BJ (cell line): ENCODE data around the gene HNRNPA3. TPM values are rescaled to one million over a fixed set of nuclear protein-coding genes. Genes with fewer than 3 reads are reported as not detected.

ENCODE experiments used
- CTCF ChIA-PET: fragments of 350-600 bp; formaldehyde crosslinking; extraction: SDS; loops from one replicate; lab custom pipeline; 2021; ENCODE audit warnings: antibody characterized with exemption, inconsistent platforms; lab: Yijun Ruan, JAX
- POLR2A ChIA-PET: fragments of 300-600 bp; sonication (Branson Sonifier 250); formaldehyde crosslinking; extraction: SDS; loops from one replicate; lab custom pipeline; 2021; ENCODE audit warnings: antibody characterized with exemption; lab: Charles Lee
- DNase-seq: peaks from one replicate; pipeline ENCODE4 v3.0.0-alpha.2; 2011; ENCODE audit warnings: low read depth
- H3K27me3 ChIP-seq: 2 replicates; pipeline ENCODE4 v1.6.0; 2011; ENCODE audit warnings: low read length; ENCODE audit not compliant: control insufficient read depth, insufficient read depth
- H3K36me3 ChIP-seq: 2 replicates; pipeline ENCODE4 v1.5.1; 2011; ENCODE audit warnings: low read length; ENCODE audit not compliant: control insufficient read depth, insufficient read depth
- H3K4me3 ChIP-seq: 2 replicates; pipeline ENCODE4 v1.5.1; 2011; ENCODE audit warnings: low read depth, mild to moderate bottlenecking, control low read depth, low read length
- CTCF ChIP-seq: IDR thresholded peaks from 2 replicates; pipeline ENCODE4 v1.5.1; 2011; ENCODE audit warnings: low read depth, mild to moderate bottlenecking, control low read depth, inconsistent platforms, low read length, moderate library complexity; ENCODE audit not compliant: insufficient read depth
- polyA plus RNA-seq: library from polyadenylated mRNA; depleted of rRNA; stranded (reverse); fragments of >200 nt; gene quantifications from 2 replicates; pipeline ENCODE4 v1.2.3, GENCODE V29; 2011

The HNRNPA3 gene
- polyA plus RNA-seq, 1 experiment: 31.8 TPM

- Histone ChIP-seq H3K36me3 (no peaks in the 10 kb centered on the region), H3K4me3 (no peak overlapping the region), H3K27me3 (no peaks in the 10 kb centered on the region)
- TF ChIP-seq CTCF: no peak
- ChIA-PET CTCF (interaction anchor here (1.4 to 2.2 kb wide), 3 partner anchors 65 to 148 kb away, joined by 4 to 8 read pairs (median 4); no protein-coding TSS in a partner anchor), POLR2A (no interaction called here)
- DNase-seq: no peak
Measured at GRCh38 chr2:177268187-177268871, 55.7 kb downstream of the HNRNPA3 start.

- ChIA-PET CTCF (interaction anchor here (1.0 to 1.7 kb wide), 2 partner anchors 104 to 105 kb away, joined by 3 to 4 read pairs; no protein-coding TSS in a partner anchor), POLR2A (no interaction called here)
- H3K36me3 ChIP-seq: no peaks in the 10 kb centered on the region
- no peak for TF ChIP-seq CTCF
- no peak for DNase-seq
- H3K27me3 ChIP-seq: no peaks in the 10 kb centered on the region
- H3K4me3 ChIP-seq: no peak overlapping the region
Measured at GRCh38 chr2:177268901-177269300, 56.3 kb downstream of the HNRNPA3 start.

GRCh38 chr2:177270531-177270930, 57.9 kb downstream of the HNRNPA3 start:
- H3K4me3 ChIP-seq: no peak overlapping the region
- H3K36me3 ChIP-seq: no peaks in the 10 kb centered on the region
- CTCF ChIA-PET: interaction anchor here (0.7 kb wide), 1 partner anchor 22 kb away, joined by 3 read pairs; no protein-coding TSS in a partner anchor
- no peak for TF ChIP-seq CTCF
- DNase-seq: no peak
- no peaks in the 10 kb centered on the region for H3K27me3 ChIP-seq
- POLR2A ChIA-PET: no interaction called here

GRCh38 chr2:177271981-177272666, 59.5 kb downstream of the HNRNPA3 start:
- no peak overlapping the region for H3K4me3 ChIP-seq
- ChIA-PET CTCF (interaction anchor here (1.0 to 1.4 kb wide), 3 partner anchors 9 to 107 kb away, joined by 3 to 5 read pairs (median 4); no protein-coding TSS in a partner anchor), POLR2A (no interaction called here)
- no peaks in the 10 kb centered on the region for H3K36me3 ChIP-seq
- H3K27me3 ChIP-seq: no peaks in the 10 kb centered on the region
- DNase-seq: no peak
- TF ChIP-seq CTCF: no peak

GRCh38 chr2:177272765-177273164, 60.2 kb downstream of the HNRNPA3 start:
- no peak for TF ChIP-seq CTCF
- CTCF ChIA-PET: interaction anchor here (1.2 to 2.1 kb wide), 4 partner anchors 8 to 108 kb away, joined by 3 to 8 read pairs (median 4); no protein-coding TSS in a partner anchor
- Histone ChIP-seq H3K36me3 (no peaks in the 10 kb centered on the region), H3K27me3 (no peaks in the 10 kb centered on the region), H3K4me3 (no peak overlapping the region)
- DNase-seq: no peak
- POLR2A ChIA-PET: no interaction called here
